NT2/D1 (cell line): ENCODE data around the gene CCDC171.

ENCODE experiments used
- DNase-seq: peaks from one replicate; pipeline ENCODE4 v3.0.0-alpha.2; 2011; ENCODE audit warnings: low read depth, low spot score
- H3K27me3 ChIP-seq: 2 replicates; pipeline ENCODE4 v1.6.0; 2011; ENCODE audit warnings: mild to moderate bottlenecking; ENCODE audit not compliant: insufficient read length, insufficient read depth
- H3K36me3 ChIP-seq: 2 replicates; pipeline ENCODE4 v1.6.1; 2011; ENCODE audit warnings: mild to moderate bottlenecking, low read length, mixed read lengths; ENCODE audit not compliant: insufficient read depth, insufficient read length
- H3K4me1 ChIP-seq: 2 replicates; pipeline ENCODE4 v1.5.1; 2011; ENCODE audit not compliant: insufficient read depth, insufficient read length
- H3K4me3 ChIP-seq: 2 replicates; pipeline ENCODE4 v1.5.1; 2011; ENCODE audit warnings: low read depth; ENCODE audit not compliant: insufficient read length
- H3K9ac ChIP-seq: 2 replicates; pipeline ENCODE4 v1.6.0; 2011; ENCODE audit warnings: low read depth; ENCODE audit not compliant: insufficient read length
- H3K9me3 ChIP-seq: 2 replicates; pipeline ENCODE4 v1.5.1; 2011; ENCODE audit warnings: mild to moderate bottlenecking, low read length; ENCODE audit not compliant: insufficient read depth
- SUZ12 ChIP-seq: IDR thresholded peaks from 2 replicates; pipeline ENCODE4 v1.6.1; 2011; ENCODE audit not compliant: insufficient read length, insufficient read depth; ENCODE audit errors: extremely low read depth
- YY1 ChIP-seq: IDR thresholded peaks from 2 replicates; pipeline ENCODE4 v1.6.1; 2011; ENCODE audit not compliant: insufficient read length, insufficient read depth
- ZNF274 ChIP-seq: IDR thresholded peaks from 2 replicates; pipeline ENCODE4 v1.6.1; 2011; ENCODE audit warnings: mild to moderate bottlenecking, low read depth, low read length

Gene CCDC171

GRCh38 chr9:15882883-15883282 is 330.0 kb downstream of the CCDC171 start:
- DNase-seq: no peak
- Histone ChIP-seq H3K36me3 (no peaks in the 10 kb centered on the region), H3K9me3 (no peaks in the 10 kb centered on the region), H3K27me3 (no peaks in the 10 kb centered on the region), H3K9ac (no peak overlapping the region), H3K4me3 (no peak overlapping the region), H3K4me1 (no peaks in the 10 kb centered on the region)
- TF ChIP-seq YY1 (no peak), ZNF274 (no peak), SUZ12 (no peak)

- no peak for DNase-seq
- H3K4me3 ChIP-seq: no peak overlapping the region
- no peaks in the 10 kb centered on the region for H3K36me3 ChIP-seq
- H3K4me1 ChIP-seq: no peaks in the 10 kb centered on the region
- H3K27me3 ChIP-seq: no peaks in the 10 kb centered on the region
- no peak overlapping the region for H3K9ac ChIP-seq
- no peaks in the 10 kb centered on the region for H3K9me3 ChIP-seq
- no peak for TF ChIP-seq SUZ12
- TF ChIP-seq ZNF274: no peak
- no peak for TF ChIP-seq YY1
Measured at GRCh38 chr9:15885464-15885863, 332.6 kb downstream of the CCDC171 start.

- Histone ChIP-seq H3K9ac (no peak overlapping the region), H3K4me1 (no peaks in the 10 kb centered on the region), H3K9me3 (no peaks in the 10 kb centered on the region), H3K36me3 (no peaks in the 10 kb centered on the region), H3K4me3 (no peak overlapping the region), H3K27me3 (no peaks in the 10 kb centered on the region)
- TF ChIP-seq SUZ12: no peak
- no peak for TF ChIP-seq ZNF274
- no peak for TF ChIP-seq YY1
- no peak for DNase-seq
Measured at GRCh38 chr9:15889555-15889954, 336.7 kb downstream of the CCDC171 start.

GRCh38 chr9:15901572-15901971 is 348.7 kb downstream of the CCDC171 start:
- Histone ChIP-seq H3K9me3 (peaks cover 25% of the 10 kb centered on the region; the same call in 1 of the 2 replicates), H3K9ac (no peak overlapping the region)

GRCh38 chr9:15909297-15909696 is 356.5 kb downstream of the CCDC171 start:
- Histone ChIP-seq H3K9ac (no peak overlapping the region), H3K9me3 (no peaks in the 10 kb centered on the region), H3K4me3 (no peak overlapping the region), H3K4me1 (no peaks in the 10 kb centered on the region), H3K36me3 (no peaks in the 10 kb centered on the region), H3K27me3 (no peaks in the 10 kb centered on the region)
- DNase-seq: no peak
- TF ChIP-seq SUZ12 (no peak), YY1 (no peak), ZNF274 (no peak)

More at GRCh38 chr9:15901572-15901971, 348.7 kb downstream of the CCDC171 start:
- no peaks in the 10 kb centered on the region for H3K36me3 ChIP-seq
- H3K4me1 ChIP-seq: no peaks in the 10 kb centered on the region
- TF ChIP-seq YY1 (no peak), SUZ12 (no peak), ZNF274 (no peak)
- H3K27me3 ChIP-seq: no peaks in the 10 kb centered on the region
- no peak overlapping the region for H3K4me3 ChIP-seq
- DNase-seq: no peak

- H3K4me1 ChIP-seq: no peaks in the 10 kb centered on the region
- no peak overlapping the region for H3K9ac ChIP-seq
- H3K9me3 ChIP-seq: peaks cover 17% of the 10 kb centered on the region
- H3K4me3 ChIP-seq: no peak overlapping the region
- no peak for DNase-seq
- H3K36me3 ChIP-seq: no peaks in the 10 kb centered on the region
- H3K27me3 ChIP-seq: no peaks in the 10 kb centered on the region
- no peak for TF ChIP-seq YY1
- TF ChIP-seq ZNF274: no peak
- no peak for TF ChIP-seq SUZ12
Measured at GRCh38 chr9:15915711-15916110, 362.9 kb downstream of the CCDC171 start.

- Histone ChIP-seq H3K36me3 (no peaks in the 10 kb centered on the region), H3K9ac (no peak overlapping the region), H3K4me1 (no peaks in the 10 kb centered on the region), H3K27me3 (no peaks in the 10 kb centered on the region), H3K9me3 (0 out of 2 replicates have a peak, but pooled peaks cover 3% of the 10 kb centered on the region), H3K4me3 (no peak overlapping the region)
- no peak for DNase-seq
- TF ChIP-seq ZNF274 (no peak), YY1 (no peak), SUZ12 (no peak)
Measured at GRCh38 chr9:15927161-15927560, 374.3 kb downstream of the CCDC171 start.
